Prostate gland (tissue), 2 donors: ENCODE results near the gene ST3GAL2.

Experiments
- CTCF ChIP-seq, 4 experiments: fragments of 200-600 bp in 2 of 4; fragments of 450-650 bp in 2 of 4; sonication (generic) in 2 of 4; IDR thresholded peaks; 1 replicate in 3 of 4; 2 replicates in 1 of 4; pipeline ENCODE4 v1.5.1; 2016 to 2019; ENCODE audit warnings: antibody characterized with exemption in 4 of 4, mild to moderate bottlenecking in 2 of 4, moderate library complexity in 2 of 4
- POLR2A ChIP-seq: fragments of 450-650 bp; IDR thresholded peaks from one replicate; pipeline ENCODE4 v1.6.1; 2016; ENCODE audit warnings: antibody characterized with exemption, mild to moderate bottlenecking

DNA sequence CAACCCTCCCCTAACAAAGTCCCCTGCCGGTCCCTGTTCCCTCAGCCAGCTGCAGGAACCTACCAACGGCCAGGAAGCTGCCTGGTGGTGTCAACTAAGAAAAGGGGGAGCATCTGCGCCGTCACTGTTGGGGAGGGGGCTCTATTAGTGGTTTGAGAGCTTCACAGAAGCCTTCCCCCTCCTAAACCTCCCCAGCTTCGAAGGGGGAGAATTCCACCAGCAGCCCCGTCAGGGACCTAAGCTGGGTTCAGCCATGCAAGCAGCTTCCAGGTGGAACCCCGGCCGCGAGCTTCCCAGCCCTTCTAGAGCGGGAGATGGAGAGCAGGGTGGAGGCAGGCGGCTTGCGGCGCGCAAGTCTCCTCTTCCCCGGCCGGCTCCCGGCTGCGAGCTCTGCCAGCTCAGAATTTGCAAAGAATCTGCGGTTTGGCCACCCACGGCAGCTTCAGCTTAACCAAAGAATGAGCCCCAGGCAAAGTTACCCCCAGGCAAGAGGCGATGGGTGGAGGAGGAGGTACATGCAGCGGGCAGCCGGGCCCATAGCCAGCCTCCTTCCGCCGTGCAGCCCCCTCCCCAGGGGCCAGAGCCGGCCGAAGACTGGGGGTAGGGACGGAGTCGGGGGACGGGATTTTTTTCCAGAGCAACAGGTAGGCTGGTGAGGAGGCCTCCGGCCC, 58.5 kb downstream of the ST3GAL2 start:
- TF ChIP-seq CTCF (IDR thresholded peaks at IDR 0.05) (no peak), POLR2A (no peak)
